Panc1 (cell line): ENCODE results near the gene SMPD4.
"Not testable (repeated sequence)": the region's sequence is repeated elsewhere in the genome, so short reads cannot be mapped to it uniquely, and the experiment has no call there.

Source experiments
- SIN3A ChIP-seq: IDR thresholded peaks from 2 replicates; pipeline ENCODE4 v1.6.1; 2012; ENCODE audit warnings: low read depth, mild to moderate bottlenecking, low read length, moderate library complexity, borderline replicate concordance; ENCODE audit not compliant: insufficient read depth
- TF ChIP-seq, protein P1 (sequence below): fragments of 450-650 bp; IDR thresholded peaks from 2 replicates; pipeline ENCODE4 v1.5.1; 2017; ENCODE audit warnings: mild to moderate bottlenecking
- TF ChIP-seq, protein P2 (sequence below), 2 experiments: IDR thresholded peaks; 2 replicates each; pipeline ENCODE4 v1.6.1; 2011 to 2012; ENCODE audit warnings: low read depth in 2 of 2, control low read depth in 1 of 2, low read length in 1 of 2, mild to moderate bottlenecking in 1 of 2, moderate library complexity in 1 of 2; ENCODE audit not compliant: insufficient read depth in 1 of 2

DNA sequence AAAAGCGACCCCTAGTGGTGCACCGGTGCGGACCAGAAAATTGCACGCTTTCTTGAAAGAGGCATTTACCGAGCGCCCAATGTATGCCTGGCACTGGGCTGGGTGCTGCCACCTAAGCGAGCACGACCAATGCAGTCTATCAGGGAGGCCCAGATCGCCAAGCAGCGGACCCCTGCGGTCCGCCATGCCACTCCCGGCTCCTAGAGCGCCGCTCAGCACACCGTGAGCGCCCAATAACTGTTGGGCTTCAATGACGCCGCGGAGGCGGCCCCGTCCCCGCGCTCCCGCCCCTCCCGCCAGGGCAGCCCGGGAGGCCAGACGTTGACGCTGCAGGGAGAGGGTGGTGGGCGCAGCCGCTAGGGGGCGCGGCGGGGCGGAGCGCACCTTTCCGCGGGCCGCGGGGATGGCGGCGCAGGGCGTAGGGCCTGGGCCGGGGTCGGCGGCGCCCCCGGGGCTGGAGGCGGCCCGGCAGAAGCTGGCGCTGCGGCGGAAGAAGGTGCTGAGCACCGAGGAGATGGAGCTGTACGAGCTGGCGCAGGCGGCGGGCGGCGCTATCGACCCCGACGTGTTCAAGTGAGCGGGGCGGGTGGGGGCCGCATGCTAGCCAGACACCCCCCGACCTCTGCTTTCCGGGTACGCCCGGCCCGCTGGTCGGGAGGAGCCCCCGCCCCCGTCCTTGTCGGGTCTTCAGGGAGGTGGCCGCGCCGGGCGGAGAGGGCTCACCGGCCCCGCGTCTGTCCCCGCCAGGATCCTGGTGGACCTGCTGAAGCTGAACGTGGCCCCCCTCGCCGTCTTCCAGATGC, 679 bp upstream of the SMPD4 start, which contains the start of gene MZT2B:
- TF ChIP-seq, protein P1, sequence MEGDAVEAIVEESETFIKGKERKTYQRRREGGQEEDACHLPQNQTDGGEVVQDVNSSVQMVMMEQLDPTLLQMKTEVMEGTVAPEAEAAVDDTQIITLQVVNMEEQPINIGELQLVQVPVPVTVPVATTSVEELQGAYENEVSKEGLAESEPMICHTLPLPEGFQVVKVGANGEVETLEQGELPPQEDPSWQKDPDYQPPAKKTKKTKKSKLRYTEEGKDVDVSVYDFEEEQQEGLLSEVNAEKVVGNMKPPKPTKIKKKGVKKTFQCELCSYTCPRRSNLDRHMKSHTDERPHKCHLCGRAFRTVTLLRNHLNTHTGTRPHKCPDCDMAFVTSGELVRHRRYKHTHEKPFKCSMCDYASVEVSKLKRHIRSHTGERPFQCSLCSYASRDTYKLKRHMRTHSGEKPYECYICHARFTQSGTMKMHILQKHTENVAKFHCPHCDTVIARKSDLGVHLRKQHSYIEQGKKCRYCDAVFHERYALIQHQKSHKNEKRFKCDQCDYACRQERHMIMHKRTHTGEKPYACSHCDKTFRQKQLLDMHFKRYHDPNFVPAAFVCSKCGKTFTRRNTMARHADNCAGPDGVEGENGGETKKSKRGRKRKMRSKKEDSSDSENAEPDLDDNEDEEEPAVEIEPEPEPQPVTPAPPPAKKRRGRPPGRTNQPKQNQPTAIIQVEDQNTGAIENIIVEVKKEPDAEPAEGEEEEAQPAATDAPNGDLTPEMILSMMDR, result peak; percentile 94
- TF ChIP-seq SIN3A, result not testable (repeated sequence)
- TF ChIP-seq, protein P2, sequence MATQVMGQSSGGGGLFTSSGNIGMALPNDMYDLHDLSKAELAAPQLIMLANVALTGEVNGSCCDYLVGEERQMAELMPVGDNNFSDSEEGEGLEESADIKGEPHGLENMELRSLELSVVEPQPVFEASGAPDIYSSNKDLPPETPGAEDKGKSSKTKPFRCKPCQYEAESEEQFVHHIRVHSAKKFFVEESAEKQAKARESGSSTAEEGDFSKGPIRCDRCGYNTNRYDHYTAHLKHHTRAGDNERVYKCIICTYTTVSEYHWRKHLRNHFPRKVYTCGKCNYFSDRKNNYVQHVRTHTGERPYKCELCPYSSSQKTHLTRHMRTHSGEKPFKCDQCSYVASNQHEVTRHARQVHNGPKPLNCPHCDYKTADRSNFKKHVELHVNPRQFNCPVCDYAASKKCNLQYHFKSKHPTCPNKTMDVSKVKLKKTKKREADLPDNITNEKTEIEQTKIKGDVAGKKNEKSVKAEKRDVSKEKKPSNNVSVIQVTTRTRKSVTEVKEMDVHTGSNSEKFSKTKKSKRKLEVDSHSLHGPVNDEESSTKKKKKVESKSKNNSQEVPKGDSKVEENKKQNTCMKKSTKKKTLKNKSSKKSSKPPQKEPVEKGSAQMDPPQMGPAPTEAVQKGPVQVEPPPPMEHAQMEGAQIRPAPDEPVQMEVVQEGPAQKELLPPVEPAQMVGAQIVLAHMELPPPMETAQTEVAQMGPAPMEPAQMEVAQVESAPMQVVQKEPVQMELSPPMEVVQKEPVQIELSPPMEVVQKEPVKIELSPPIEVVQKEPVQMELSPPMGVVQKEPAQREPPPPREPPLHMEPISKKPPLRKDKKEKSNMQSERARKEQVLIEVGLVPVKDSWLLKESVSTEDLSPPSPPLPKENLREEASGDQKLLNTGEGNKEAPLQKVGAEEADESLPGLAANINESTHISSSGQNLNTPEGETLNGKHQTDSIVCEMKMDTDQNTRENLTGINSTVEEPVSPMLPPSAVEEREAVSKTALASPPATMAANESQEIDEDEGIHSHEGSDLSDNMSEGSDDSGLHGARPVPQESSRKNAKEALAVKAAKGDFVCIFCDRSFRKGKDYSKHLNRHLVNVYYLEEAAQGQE (IDR thresholded peaks at IDR 0.05; ENCODE audit: insufficient read depth in 1 of 2, low read depth in 2 of 2, low read length in 1 of 2), result not testable (repeated sequence)
